CD14-positive monocyte (primary cell): ENCODE measurements around the gene SYT13. TPM values are rescaled to one million over a fixed set of nuclear protein-coding genes. Genes with fewer than 3 reads are reported as not detected.

Experiments
- DNase-seq, 3 donors: peaks; one replicate each; pipeline ENCODE4 v3.0.0-alpha.2; 2011 to 2022
- H2AFZ ChIP-seq: 2 replicates; pipeline ENCODE4 v1.6.0; 2012; ENCODE audit warnings: mild to moderate bottlenecking, low read depth, low read length, inconsistent platforms; ENCODE audit not compliant: insufficient read depth, poor library complexity, severe bottlenecking
- H3K27ac ChIP-seq, 2 donors: 1 replicate in 1 of 2; 2 replicates in 1 of 2; pipeline ENCODE4 v1.5.1; 2012 to 2013; ENCODE audit warnings: low read length in 2 of 2, control low read depth in 1 of 2, inconsistent platforms in 1 of 2, low read depth in 1 of 2, mild to moderate bottlenecking in 1 of 2
- H3K27me3 ChIP-seq, 2 donors: one replicate each; pipeline versions ENCODE4 v1.6.0 to v1.6.1; 2011 to 2013; ENCODE audit warnings: low read length in 2 of 2; ENCODE audit not compliant: control insufficient read depth in 2 of 2, insufficient read depth in 2 of 2
- H3K36me3 ChIP-seq, 2 donors: replicated peaks in 1 of 2; 1 replicate in 1 of 2; 2 replicates in 1 of 2; pipeline versions ENCODE4 v1.5.1 to v1.6.1; 2012 to 2013; ENCODE audit warnings: low read length in 2 of 2, control low read depth in 1 of 2, inconsistent platforms in 1 of 2, mild to moderate bottlenecking in 1 of 2; ENCODE audit not compliant: insufficient read depth in 2 of 2, control insufficient read depth in 1 of 2
- H3K4me1 ChIP-seq, 2 donors: 1 replicate in 1 of 2; 2 replicates in 1 of 2; pipeline versions ENCODE4 v1.5.1 to v1.6.1; 2012 to 2013; ENCODE audit warnings: low read length in 2 of 2, control low read depth in 1 of 2, inconsistent platforms in 1 of 2, mild to moderate bottlenecking in 1 of 2, moderate library complexity in 1 of 2; ENCODE audit not compliant: insufficient read depth in 2 of 2, control insufficient read depth in 1 of 2
- H3K4me2 ChIP-seq: replicated peaks from 2 replicates; pipeline ENCODE3; 2012; ENCODE audit warnings: low read length, moderate library complexity, mild to moderate bottlenecking; ENCODE audit not compliant: poor library complexity, severe bottlenecking; ENCODE audit errors: extremely low read depth
- H3K4me3 ChIP-seq, 3 experiments: fragments of 200-600 bp in 1 of 3; sonication (generic) in 1 of 3; replicated peaks in 1 of 3; 1 replicate in 2 of 3; 2 replicates in 1 of 3; pipeline ENCODE4 v1.5.1; 2011 to 2013; ENCODE audit warnings: low read length in 3 of 3, mild to moderate bottlenecking in 3 of 3, control low read depth in 2 of 3, low read depth in 2 of 3, inconsistent platforms in 1 of 3, moderate library complexity in 1 of 3
- H3K79me2 ChIP-seq: 2 replicates; pipeline ENCODE4 v1.6.0; 2012; ENCODE audit warnings: mild to moderate bottlenecking, control low read depth, inconsistent platforms, low read length, moderate library complexity; ENCODE audit not compliant: insufficient read depth
- H3K9ac ChIP-seq: 2 replicates; pipeline ENCODE4 v1.6.0; 2017; ENCODE audit warnings: low read length, mild to moderate bottlenecking; ENCODE audit not compliant: insufficient read depth, poor library complexity, severe bottlenecking
- H3K9me3 ChIP-seq, 2 donors: replicated peaks in 1 of 2; 1 replicate in 1 of 2; 2 replicates in 1 of 2; pipeline versions ENCODE4 v1.5.1 to v1.6.1; 2012 to 2013; ENCODE audit warnings: low read length in 2 of 2, control low read depth in 1 of 2; ENCODE audit not compliant: control insufficient read depth in 1 of 2, insufficient read depth in 1 of 2
- H4K20me1 ChIP-seq: 2 replicates; pipeline ENCODE4 v1.6.0; 2012; ENCODE audit warnings: mild to moderate bottlenecking, low read length, control low read depth, moderate library complexity; ENCODE audit not compliant: insufficient read depth
- H3K27ac Mint-ChIP-seq, 7 donors: one replicate each; pipeline ENCODE4 v1.8.0; 2020; ENCODE audit warnings: mild to moderate bottlenecking in 7 of 7, mixed read lengths in 7 of 7, moderate library complexity in 6 of 7, inconsistent platforms in 2 of 7
- H3K27me3 Mint-ChIP-seq, 3 donors: one replicate each; pipeline ENCODE4 v1.8.0; 2021 to 2022; ENCODE audit warnings: low read depth in 3 of 3, mild to moderate bottlenecking in 3 of 3, mixed read lengths in 3 of 3, moderate library complexity in 3 of 3, inconsistent platforms in 1 of 3
- H3K36me3 Mint-ChIP-seq, 2 donors: one replicate each; pipeline ENCODE4 v1.8.0; 2020; ENCODE audit warnings: mixed read lengths in 2 of 2, inconsistent platforms in 1 of 2, mild to moderate bottlenecking in 1 of 2
- H3K4me1 Mint-ChIP-seq: one replicate; pipeline ENCODE4 v1.8.0; 2020; ENCODE audit warnings: mild to moderate bottlenecking, mixed read lengths
- H3K4me3 Mint-ChIP-seq, 2 donors: one replicate each; pipeline ENCODE4 v1.8.0; 2020; ENCODE audit warnings: mild to moderate bottlenecking in 2 of 2, mixed read lengths in 2 of 2, moderate library complexity in 1 of 2
- H3K9me3 Mint-ChIP-seq, 7 donors: one replicate each; pipeline ENCODE4 v1.8.0; 2020 to 2022; ENCODE audit warnings: mixed read lengths in 7 of 7, mild to moderate bottlenecking in 6 of 7, moderate library complexity in 6 of 7, inconsistent platforms in 2 of 7
- WGBS: methylation state at CpG from one replicate; pipeline ENCODE4 v1.1.5; 2013; ENCODE audit warnings: missing lambda C conversion rate; ENCODE audit not compliant: insufficient coverage; 5-methylcytosine and 5-hydroxymethylcytosine counted together
- intact Hi-C, 2 donors: fragments of 100-400 bp; cut with micrococcal nuclease; formaldehyde crosslinking; loops; one replicate each; pipeline versions ENCODE4 v1.15.0 to v1.15.1; 2023
- polyA plus RNA-seq, 3 donors: library from polyadenylated mRNA; depleted of rRNA in 1 of 3; unstranded in 2 of 3; stranded (reverse) in 1 of 3; fragments of 300-500 nt in 2 of 3; fragments of >200 nt in 1 of 3; fragmentation: Illumina TruSeq in 2 of 3; gene quantifications; 1 replicate in 2 of 3; 2 replicates in 1 of 3; pipeline ENCODE4 v1.2.3, GENCODE V29; 2012 to 2021
- TF ChIP-seq, protein P1 (sequence below): fragments of 200-600 bp; IDR thresholded peaks from one replicate; pipeline ENCODE4 v1.8.0; 2022; ENCODE audit warnings: antibody characterized with exemption, mild to moderate bottlenecking

The SYT13 gene
- polyA plus RNA-seq, 3 donors = not detected

GRCh38 chr11:45209891-45210699 is 76.0 kb downstream of the SYT13 start:
- Histone ChIP-seq H3K9me3 (no peaks in the 10 kb centered on the region), H3K4me1 (no peaks in the 10 kb centered on the region), H3K36me3 (no peaks in the 10 kb centered on the region), H2AFZ (no peak overlapping the region), H3K4me3 (no peak overlapping the region), H3K4me2 (no peak overlapping the region), H4K20me1 (no peaks in the 10 kb centered on the region), H3K27me3 (no peaks in the 10 kb centered on the region), H3K79me2 (no peaks in the 10 kb centered on the region), H3K9ac (no peak overlapping the region), H3K27ac (no peak overlapping the region)
- H3K36me3 Mint-ChIP-seq = peaks cover 3 to 5% of the 10 kb centered on the region in 2 donors
- no peak overlapping the region for H3K4me3 Mint-ChIP-seq
- H3K27me3 Mint-ChIP-seq = peaks cover 0 to 1% (median 0%) of the 10 kb centered on the region in 3 donors
- 18% methylated on average over 21 of the region's 29 CpGs for WGBS
- peaks cover 10% of the 10 kb centered on the region for H3K4me1 Mint-ChIP-seq
- intact Hi-C loops = no loop called here
- no peak for DNase-seq
- TF ChIP-seq, protein P1, sequence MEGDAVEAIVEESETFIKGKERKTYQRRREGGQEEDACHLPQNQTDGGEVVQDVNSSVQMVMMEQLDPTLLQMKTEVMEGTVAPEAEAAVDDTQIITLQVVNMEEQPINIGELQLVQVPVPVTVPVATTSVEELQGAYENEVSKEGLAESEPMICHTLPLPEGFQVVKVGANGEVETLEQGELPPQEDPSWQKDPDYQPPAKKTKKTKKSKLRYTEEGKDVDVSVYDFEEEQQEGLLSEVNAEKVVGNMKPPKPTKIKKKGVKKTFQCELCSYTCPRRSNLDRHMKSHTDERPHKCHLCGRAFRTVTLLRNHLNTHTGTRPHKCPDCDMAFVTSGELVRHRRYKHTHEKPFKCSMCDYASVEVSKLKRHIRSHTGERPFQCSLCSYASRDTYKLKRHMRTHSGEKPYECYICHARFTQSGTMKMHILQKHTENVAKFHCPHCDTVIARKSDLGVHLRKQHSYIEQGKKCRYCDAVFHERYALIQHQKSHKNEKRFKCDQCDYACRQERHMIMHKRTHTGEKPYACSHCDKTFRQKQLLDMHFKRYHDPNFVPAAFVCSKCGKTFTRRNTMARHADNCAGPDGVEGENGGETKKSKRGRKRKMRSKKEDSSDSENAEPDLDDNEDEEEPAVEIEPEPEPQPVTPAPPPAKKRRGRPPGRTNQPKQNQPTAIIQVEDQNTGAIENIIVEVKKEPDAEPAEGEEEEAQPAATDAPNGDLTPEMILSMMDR = no peak
- peaks cover 0 to 1% (median 0%) of the 10 kb centered on the region in 7 donors for H3K9me3 Mint-ChIP-seq
- H3K27ac Mint-ChIP-seq = peak overlapping the region in 1 of 7 donors; percentile 23

GRCh38 chr11:45209000-45209879 is 76.9 kb downstream of the SYT13 start:
- no peak overlapping the region for H3K9ac ChIP-seq
- intact Hi-C loops = no loop called here
- H3K4me2 ChIP-seq = no peak overlapping the region
- H3K4me3 Mint-ChIP-seq = no peak overlapping the region
- no peak overlapping the region for H3K27ac ChIP-seq
- no peaks in the 10 kb centered on the region for H4K20me1 ChIP-seq
- H3K4me1 Mint-ChIP-seq = peaks cover 10% of the 10 kb centered on the region
- H3K9me3 Mint-ChIP-seq = peaks cover 0 to 1% (median 0%) of the 10 kb centered on the region in 7 donors
- H3K36me3 Mint-ChIP-seq = peaks cover 3 to 5% of the 10 kb centered on the region in 2 donors
- DNase-seq = no peak
- H3K4me3 ChIP-seq = no peak overlapping the region
- H3K27me3 ChIP-seq = no peaks in the 10 kb centered on the region
- no peaks in the 10 kb centered on the region for H3K79me2 ChIP-seq
- WGBS = 89% methylated on average over 33 of the region's 35 CpGs
- no peaks in the 10 kb centered on the region for H3K4me1 ChIP-seq
- no peak overlapping the region for H2AFZ ChIP-seq
- H3K27me3 Mint-ChIP-seq = peaks cover 0 to 1% (median 0%) of the 10 kb centered on the region in 3 donors
- TF ChIP-seq, protein P1 = no peak
- no peaks in the 10 kb centered on the region for H3K9me3 ChIP-seq
- no peak overlapping the region for H3K27ac Mint-ChIP-seq
- H3K36me3 ChIP-seq = no peaks in the 10 kb centered on the region
